Spleen (tissue), 11 donors: ENCODE data around the gene NEDD9. TPM values are rescaled to one million over a fixed set of nuclear protein-coding genes. Genes with fewer than 3 reads are reported as not detected.

Source experiments
- DNase-seq: peaks from one replicate; pipeline ENCODE4 v3.0.0-alpha.2; 2020
- H3K27ac ChIP-seq, 8 donors: fragments of 200-600 bp; sonication (generic) in 7 of 8; 1 replicate in 4 of 8; 2 replicates in 4 of 8; pipeline versions ENCODE4 v1.5.0 to v1.8.0; 2016 to 2021; ENCODE audit warnings: inconsistent platforms in 4 of 8, mild to moderate bottlenecking in 4 of 8, moderate library complexity in 1 of 8
- H3K27me3 ChIP-seq, 7 donors: fragments of 200-600 bp; sonication (generic) in 6 of 7; replicated peaks in 1 of 7; 1 replicate in 4 of 7; 2 replicates in 3 of 7; pipeline versions ENCODE4 v1.5.0 to v1.8.0; 2016 to 2021; ENCODE audit warnings: inconsistent platforms in 3 of 7, mild to moderate bottlenecking in 1 of 7
- H3K36me3 ChIP-seq, 6 donors: fragments of 200-600 bp; sonication (generic) in 5 of 6; 1 replicate in 4 of 6; 2 replicates in 2 of 6; pipeline versions ENCODE4 v1.5.0 to v1.8.0; 2016 to 2021; ENCODE audit warnings: inconsistent platforms in 2 of 6
- H3K4me1 ChIP-seq, 6 donors: fragments of 200-600 bp; sonication (generic) in 5 of 6; 1 replicate in 3 of 6; 2 replicates in 3 of 6; pipeline versions ENCODE4 v1.5.0 to v1.8.0; 2016 to 2021; ENCODE audit warnings: inconsistent platforms in 3 of 6
- H3K4me3 ChIP-seq, 8 donors: fragments of 200-600 bp; sonication (generic) in 7 of 8; 1 replicate in 4 of 8; 2 replicates in 4 of 8; pipeline versions ENCODE4 v1.5.0 to v1.8.0; 2016 to 2021; ENCODE audit warnings: inconsistent platforms in 4 of 8, mild to moderate bottlenecking in 4 of 8, moderate library complexity in 2 of 8
- H3K9me3 ChIP-seq, 8 donors: fragments of 200-600 bp; sonication (generic) in 7 of 8; 1 replicate in 4 of 8; 2 replicates in 4 of 8; pipeline versions ENCODE4 v1.5.0 to v1.8.0; 2016 to 2021; ENCODE audit warnings: inconsistent platforms in 4 of 8
- POLR2A ChIP-seq, 3 donors: fragments of 450-650 bp; IDR thresholded peaks; one replicate each; pipeline ENCODE4 v1.5.1; 2017; ENCODE audit warnings: antibody characterized with exemption in 3 of 3, mild to moderate bottlenecking in 1 of 3
- POLR2AphosphoS5 ChIP-seq, 3 donors: sonication (generic); formaldehyde crosslinking; IDR thresholded peaks; one replicate each; pipeline ENCODE4 v1.5.1; 2017; ENCODE audit warnings: antibody characterized with exemption in 3 of 3
- WGBS, 5 donors: extraction: QIAGEN DNeasy Blood & Tissue Kit in 3 of 5; methylation state at CpG; one replicate each; pipeline versions ENCODE4 v1.1.5 to v1.1.7; 2013 to 2018; 5-methylcytosine and 5-hydroxymethylcytosine counted together
- intact Hi-C: fragments of 100-400 bp; cut with DNase I; formaldehyde crosslinking; loops from one replicate; pipeline ENCODE4 v1.15.0; 2023; ENCODE audit warnings: low total_unique reads
- polyA plus RNA-seq, 3 donors: library from polyadenylated mRNA; stranded (reverse); fragments of 200-250 nt; gene quantifications; one replicate each; pipeline ENCODE4 v1.2.1, GENCODE V29; 2013
- total RNA-seq, 7 donors: library from RNA; depleted of rRNA in 3 of 7; stranded (reverse); fragments of >200 nt in 3 of 7; fragmentation: NEBNext Ultra II Directional in 4 of 7; extraction: Animal tissue kit (Norgen Biotek cat#: 25700) in 4 of 7; gene quantifications; one replicate each; pipeline versions ENCODE4 v1.1.0 to v1.2.1, GENCODE V29; 2016 to 2021
- TF ChIP-seq, protein P1 (sequence below), 11 experiments: fragments of 200-600 bp in 7 of 11; fragments of 450-650 bp in 4 of 11; sonication (generic) in 4 of 11; IDR thresholded peaks in 8 of 11; conservative IDR thresholded peaks in 3 of 11; 1 replicate in 7 of 11; 2 replicates in 4 of 11; pipeline versions ENCODE4 v1.4.0 to v1.8.0; 2016 to 2021; ENCODE audit warnings: antibody characterized with exemption in 11 of 11, inconsistent platforms in 4 of 11, mild to moderate bottlenecking in 1 of 11
- donor health status: healthy with polysubstance abuse.
- donor health status: DM: no; HTN: no; CAD: no; lungs with moderate emphysema.
- donor health status: DM: no; HTN: no; CAD: no.
- donor health status: Bipolar disorder and iron deficiency.
- donor health status: healthy.
- donor health status: DM: no; HTN: no; CAD: no.
- donor health status: DM: yes; HTN: yes; CAD: no.

Gene NEDD9
- total and polyA plus RNA-seq, 10 donors: 16.1 to 208 (median 115) TPM

DNA sequence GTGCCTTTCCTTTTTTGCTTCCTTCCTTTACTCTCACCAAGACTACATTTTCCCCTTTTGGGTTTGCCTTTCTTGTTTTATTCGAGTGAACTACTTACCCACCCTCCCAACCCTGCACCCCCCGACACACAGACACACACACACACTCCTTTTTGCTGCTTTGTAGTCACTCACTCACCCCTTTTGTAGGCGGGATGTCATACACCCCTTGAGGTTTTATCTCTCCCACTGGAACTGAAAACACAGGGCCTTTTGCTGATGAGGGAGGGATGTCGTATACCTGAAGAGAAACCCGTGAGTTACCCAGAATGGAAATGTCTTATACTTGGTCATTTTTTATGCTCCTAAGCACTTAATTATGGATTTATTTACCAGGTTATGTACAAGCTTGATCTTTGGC lies 40.3 kb downstream of the NEDD9 start:
- Histone ChIP-seq H3K4me3 (no peak overlapping the region), H3K4me1 (peaks cover 0 to 24% (median 5%) of the 10 kb centered on the region in 6 donors), H3K27me3 (no peaks in the 10 kb centered on the region), H3K27ac (no peak overlapping the region), H3K9me3 (no peaks in the 10 kb centered on the region), H3K36me3 (peaks cover 1 to 99% (median 64%) of the 10 kb centered on the region in 6 donors)
- WGBS, 5 donors: 59 to 71% (median 67%) methylated on average over 5 of the region's 5 CpGs
- intact Hi-C loops: no loop called here
- no peak for DNase-seq
- no peak for TF ChIP-seq POLR2A (IDR thresholded peaks at IDR 0.05)
- no peak for TF ChIP-seq POLR2AphosphoS5 (IDR thresholded peaks at IDR 0.05)
- TF ChIP-seq, protein P1, sequence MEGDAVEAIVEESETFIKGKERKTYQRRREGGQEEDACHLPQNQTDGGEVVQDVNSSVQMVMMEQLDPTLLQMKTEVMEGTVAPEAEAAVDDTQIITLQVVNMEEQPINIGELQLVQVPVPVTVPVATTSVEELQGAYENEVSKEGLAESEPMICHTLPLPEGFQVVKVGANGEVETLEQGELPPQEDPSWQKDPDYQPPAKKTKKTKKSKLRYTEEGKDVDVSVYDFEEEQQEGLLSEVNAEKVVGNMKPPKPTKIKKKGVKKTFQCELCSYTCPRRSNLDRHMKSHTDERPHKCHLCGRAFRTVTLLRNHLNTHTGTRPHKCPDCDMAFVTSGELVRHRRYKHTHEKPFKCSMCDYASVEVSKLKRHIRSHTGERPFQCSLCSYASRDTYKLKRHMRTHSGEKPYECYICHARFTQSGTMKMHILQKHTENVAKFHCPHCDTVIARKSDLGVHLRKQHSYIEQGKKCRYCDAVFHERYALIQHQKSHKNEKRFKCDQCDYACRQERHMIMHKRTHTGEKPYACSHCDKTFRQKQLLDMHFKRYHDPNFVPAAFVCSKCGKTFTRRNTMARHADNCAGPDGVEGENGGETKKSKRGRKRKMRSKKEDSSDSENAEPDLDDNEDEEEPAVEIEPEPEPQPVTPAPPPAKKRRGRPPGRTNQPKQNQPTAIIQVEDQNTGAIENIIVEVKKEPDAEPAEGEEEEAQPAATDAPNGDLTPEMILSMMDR (IDR thresholded peaks at IDR 0.05 in 8 of 11, conservative IDR thresholded peaks at IDR 0.05 in 3 of 11): no peak

DNA sequence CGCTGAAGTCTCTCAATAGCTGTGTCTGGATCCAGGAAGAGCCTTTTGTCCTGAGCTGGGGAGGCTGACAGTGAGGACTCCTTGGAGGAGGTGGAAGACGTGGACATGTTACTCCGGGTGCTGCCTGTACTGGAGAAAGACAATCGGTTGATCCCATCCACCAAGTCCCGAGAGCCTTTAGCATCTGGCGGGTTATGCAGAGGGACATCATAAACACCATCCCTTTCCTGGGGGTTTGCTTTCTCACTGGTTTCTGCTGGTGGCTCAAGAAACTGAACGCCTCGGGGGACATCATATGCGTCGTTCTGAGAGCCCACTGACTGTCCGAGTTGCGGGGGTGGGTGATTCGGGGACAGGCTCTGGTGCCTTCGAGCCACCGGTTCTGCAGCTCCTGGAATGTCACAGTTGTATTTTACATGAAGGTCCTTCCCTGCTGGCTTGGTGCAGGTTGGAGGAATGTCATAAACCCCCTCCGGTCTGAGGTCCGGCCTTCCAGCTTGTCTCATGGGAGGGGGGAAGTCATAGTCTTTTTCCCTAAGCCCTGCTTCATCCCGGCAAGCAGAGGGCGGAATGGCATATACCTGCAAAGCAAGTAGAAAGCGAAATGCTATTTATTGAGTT lies 41.7 kb downstream of the NEDD9 start:
- WGBS, 5 donors: 94 to 98% (median 97%) methylated on average over 16 to 20 of the region's 20 CpGs
- no peaks in the 10 kb centered on the region for H3K27me3 ChIP-seq
- H3K4me1 ChIP-seq: peaks cover 0 to 9% (median 2%) of the 10 kb centered on the region in 6 donors
- no peak overlapping the region for H3K4me3 ChIP-seq
- intact Hi-C loops: no loop called here
- no peak overlapping the region for H3K27ac ChIP-seq
- peaks cover 6 to 100% (median 78%) of the 10 kb centered on the region in 6 donors for H3K36me3 ChIP-seq
- no peaks in the 10 kb centered on the region for H3K9me3 ChIP-seq
- TF ChIP-seq, protein P1 (IDR thresholded peaks at IDR 0.05 in 8 of 11, conservative IDR thresholded peaks at IDR 0.05 in 3 of 11): no peak
- TF ChIP-seq POLR2A (IDR thresholded peaks at IDR 0.05) (no peak), POLR2AphosphoS5 (IDR thresholded peaks at IDR 0.05) (no peak)
- no peak for DNase-seq

DNA sequence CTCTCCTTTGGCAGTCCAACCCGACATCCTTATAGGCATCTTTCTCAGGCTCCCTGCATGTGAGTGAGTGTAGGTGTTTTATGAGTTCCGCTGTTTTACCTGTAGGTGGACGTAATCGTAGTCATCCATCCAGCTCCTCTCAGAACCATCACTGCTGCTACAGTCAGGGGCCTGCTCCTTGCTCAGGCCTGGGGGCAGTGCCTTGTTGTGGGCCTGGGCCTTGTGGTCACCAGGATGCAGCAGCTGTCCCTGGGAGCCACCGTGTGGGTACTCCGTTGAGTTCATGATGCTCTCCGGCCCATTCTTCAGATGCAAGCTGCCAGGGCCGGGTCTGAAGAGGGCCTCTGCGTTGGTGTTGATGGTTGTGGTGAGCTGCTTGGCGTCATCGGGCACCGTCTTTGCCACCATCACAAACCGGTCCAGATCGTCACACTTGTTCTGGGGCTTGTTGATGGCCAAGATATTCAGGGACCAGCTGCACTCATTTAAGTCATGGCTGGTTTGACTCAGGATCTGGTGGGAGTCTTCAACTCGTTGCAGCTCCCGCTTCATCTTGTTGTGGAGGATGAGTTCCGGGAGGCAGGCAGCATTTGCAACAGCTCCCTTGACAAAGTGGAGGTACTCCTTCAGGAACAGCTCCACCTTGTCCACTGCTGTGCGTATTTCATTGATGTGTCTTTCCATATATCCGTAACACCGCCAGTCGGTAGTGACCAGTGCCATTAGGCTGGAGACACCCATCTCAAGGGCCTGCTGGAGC lies 42.4 kb downstream of the NEDD9 start:
- Histone ChIP-seq H3K27ac (no peak overlapping the region), H3K4me3 (no peak overlapping the region), H3K27me3 (no peaks in the 10 kb centered on the region), H3K9me3 (no peaks in the 10 kb centered on the region), H3K4me1 (peaks cover 0 to 4% (median 0%) of the 10 kb centered on the region in 6 donors), H3K36me3 (peaks cover 10 to 100% (median 85%) of the 10 kb centered on the region in 6 donors)
- DNase-seq: no peak
- TF ChIP-seq, protein P1 (IDR thresholded peaks at IDR 0.05 in 8 of 11, conservative IDR thresholded peaks at IDR 0.05 in 3 of 11): no peak
- TF ChIP-seq POLR2AphosphoS5 (IDR thresholded peaks at IDR 0.05) (peak in 1 of 3 donors; percentile 58), POLR2A (IDR thresholded peaks at IDR 0.05) (no peak)
- intact Hi-C loops: no loop called here
- 96 to 98% (median 97%) methylated on average over 21 of the region's 21 CpGs for WGBS, 5 donors
